ENCODE results near the gene RTL1.

Gene RTL1

GRCh38 chr14:100851946-100852620 is 51.4 kb downstream of the RTL1 start:
- no peak for TF ChIP-seq CTCF (IDR thresholded peaks at IDR 0.05; ENCODE audit: low read depth, low read length)
- no peak for DNase-seq (ENCODE audit: extremely low read depth, low read depth)

GRCh38 chr14:100851586-100851916 is 52.0 kb downstream of the RTL1 start:
- DNase-seq (ENCODE audit: extremely low read depth, low read depth) = no peak
- no peak for TF ChIP-seq CTCF (IDR thresholded peaks at IDR 0.05; ENCODE audit: low read depth, low read length)

GRCh38 chr14:100850841-100851585 is 52.5 kb downstream of the RTL1 start:
- no peak for DNase-seq (ENCODE audit: extremely low read depth, low read depth)
- TF ChIP-seq CTCF (IDR thresholded peaks at IDR 0.05; ENCODE audit: low read depth, low read length) = peak; percentile 59

- no peak for TF ChIP-seq CTCF (IDR thresholded peaks at IDR 0.05; ENCODE audit: low read depth, low read length)
- no peak for DNase-seq (ENCODE audit: extremely low read depth, low read depth)
These were observed 54.3 kb downstream of the RTL1 start for GRCh38 chr14:100849115-100849781.

- no peak for DNase-seq (ENCODE audit: extremely low read depth, low read depth)
- no peak for TF ChIP-seq CTCF (IDR thresholded peaks at IDR 0.05; ENCODE audit: low read depth, low read length)
These were observed 57.1 kb downstream of the RTL1 start for GRCh38 chr14:100846309-100846859.

GRCh38 chr14:100845341-100845740 is 58.2 kb downstream of the RTL1 start:
- DNase-seq (ENCODE audit: extremely low read depth, low read depth) = no peak
- no peak for TF ChIP-seq CTCF (IDR thresholded peaks at IDR 0.05; ENCODE audit: low read depth, low read length)

GRCh38 chr14:100844846-100845245 is 58.7 kb downstream of the RTL1 start:
- no peak for DNase-seq (ENCODE audit: extremely low read depth, low read depth)
- TF ChIP-seq CTCF (IDR thresholded peaks at IDR 0.05; ENCODE audit: low read depth, low read length) = no peak
